Activated CD8-positive, alpha-beta memory T cell treated with anti-CD3 and anti-CD28 coated beads for 1 hour (primary cell): Measurements from ENCODE around the gene HHIPL1.

Source experiments
- DNase-seq, 2 donors: peaks; one replicate each; pipeline ENCODE4 v3.0.0-alpha.2; 2020; ENCODE audit warnings: low read depth in 1 of 2; ENCODE audit errors: extremely low read depth in 1 of 2

Gene HHIPL1

GRCh38 chr14:99707420-99707819 lies 62.5 kb downstream of the HHIPL1 start:
- no peak for DNase-seq

GRCh38 chr14:99707921-99708320 lies 63.0 kb downstream of the HHIPL1 start:
- no peak for DNase-seq

- DNase-seq = no peak
Observed at GRCh38 chr14:99708449-99708848, 63.5 kb downstream of the HHIPL1 start.

GRCh38 chr14:99713972-99714371 lies 69.0 kb downstream of the HHIPL1 start:
- DNase-seq = no peak

GRCh38 chr14:99715266-99716000 lies 70.5 kb downstream of the HHIPL1 start:
- no peak for DNase-seq

- DNase-seq = no peak
Observed at GRCh38 chr14:99716091-99716849, 71.3 kb downstream of the HHIPL1 start.

- no peak for DNase-seq
Observed at GRCh38 chr14:99716850-99717681, 72.1 kb downstream of the HHIPL1 start.

- DNase-seq = no peak
Observed at GRCh38 chr14:99717682-99718013, 72.7 kb downstream of the HHIPL1 start.

- no peak for DNase-seq
Observed at GRCh38 chr14:99718031-99718810, 73.3 kb downstream of the HHIPL1 start.

- DNase-seq = no peak
Observed at GRCh38 chr14:99718811-99719192, 73.9 kb downstream of the HHIPL1 start.

GRCh38 chr14:99720941-99721791 lies 76.2 kb downstream of the HHIPL1 start:
- no peak for DNase-seq

GRCh38 chr14:99721792-99722516 lies 77.0 kb downstream of the HHIPL1 start:
- no peak for DNase-seq

- no peak for DNase-seq
Observed at GRCh38 chr14:99722741-99723140, 77.8 kb downstream of the HHIPL1 start.

GRCh38 chr14:99724196-99724891 lies 79.4 kb downstream of the HHIPL1 start:
- DNase-seq = no peak

- no peak for DNase-seq
Observed at GRCh38 chr14:99724939-99725773, 80.2 kb downstream of the HHIPL1 start.

GRCh38 chr14:99725774-99726537 lies 81.0 kb downstream of the HHIPL1 start:
- no peak for DNase-seq

GRCh38 chr14:99726538-99727095 lies 81.7 kb downstream of the HHIPL1 start:
- no peak for DNase-seq
